HG02885 (cell line): Measurements from ENCODE around the gene LRRC23.
A peak's percentile ranks its signal among the peaks of the same experiment; 100 is the strongest.

Experiments used
- ATAC-seq: cut with Tn5 transposase; IDR thresholded peaks from one replicate; pipeline ENCODE4 v1.9.1; 2021; ENCODE audit warnings: mild to moderate bottlenecking; ENCODE audit not compliant: unreplicated experiment, poor library complexity

Gene LRRC23

DNA sequence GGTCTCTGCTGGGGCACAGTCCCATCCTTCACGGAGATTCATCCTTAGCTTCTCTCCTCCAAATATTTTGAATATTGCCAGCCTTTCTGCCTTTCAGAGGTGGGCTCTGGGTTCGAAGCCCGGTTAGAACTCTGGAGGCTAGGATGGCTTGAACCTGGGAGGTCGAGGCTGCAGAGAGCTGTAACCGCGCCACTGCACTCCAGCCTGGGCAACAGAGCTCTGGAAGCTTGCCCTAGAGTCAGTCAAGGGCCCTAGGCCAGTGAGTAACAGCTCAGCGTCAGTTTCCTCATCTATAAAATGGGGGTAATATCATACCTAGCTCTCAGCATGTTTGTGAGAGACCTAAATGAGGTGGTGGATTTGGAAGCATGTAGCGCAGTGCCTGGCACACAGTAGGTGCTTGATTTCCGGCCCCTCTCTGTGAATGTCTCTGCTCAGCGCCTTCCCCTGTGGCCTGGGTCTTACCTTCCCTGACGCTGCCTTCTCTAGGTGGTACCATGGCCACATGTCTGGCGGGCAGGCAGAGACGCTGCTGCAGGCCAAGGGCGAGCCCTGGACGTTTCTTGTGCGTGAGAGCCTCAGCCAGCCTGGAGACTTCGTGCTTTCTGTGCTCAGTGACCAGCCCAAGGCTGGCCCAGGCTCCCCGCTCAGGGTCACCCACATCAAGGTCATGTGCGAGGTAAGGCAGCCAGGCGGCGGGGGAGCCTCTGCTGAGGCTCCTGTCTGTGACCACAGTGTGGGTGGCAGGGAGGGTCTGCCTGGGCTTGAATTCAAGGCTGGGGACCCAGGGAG, 49.9 kb downstream of the LRRC23 start:
- no peak for ATAC-seq

DNA sequence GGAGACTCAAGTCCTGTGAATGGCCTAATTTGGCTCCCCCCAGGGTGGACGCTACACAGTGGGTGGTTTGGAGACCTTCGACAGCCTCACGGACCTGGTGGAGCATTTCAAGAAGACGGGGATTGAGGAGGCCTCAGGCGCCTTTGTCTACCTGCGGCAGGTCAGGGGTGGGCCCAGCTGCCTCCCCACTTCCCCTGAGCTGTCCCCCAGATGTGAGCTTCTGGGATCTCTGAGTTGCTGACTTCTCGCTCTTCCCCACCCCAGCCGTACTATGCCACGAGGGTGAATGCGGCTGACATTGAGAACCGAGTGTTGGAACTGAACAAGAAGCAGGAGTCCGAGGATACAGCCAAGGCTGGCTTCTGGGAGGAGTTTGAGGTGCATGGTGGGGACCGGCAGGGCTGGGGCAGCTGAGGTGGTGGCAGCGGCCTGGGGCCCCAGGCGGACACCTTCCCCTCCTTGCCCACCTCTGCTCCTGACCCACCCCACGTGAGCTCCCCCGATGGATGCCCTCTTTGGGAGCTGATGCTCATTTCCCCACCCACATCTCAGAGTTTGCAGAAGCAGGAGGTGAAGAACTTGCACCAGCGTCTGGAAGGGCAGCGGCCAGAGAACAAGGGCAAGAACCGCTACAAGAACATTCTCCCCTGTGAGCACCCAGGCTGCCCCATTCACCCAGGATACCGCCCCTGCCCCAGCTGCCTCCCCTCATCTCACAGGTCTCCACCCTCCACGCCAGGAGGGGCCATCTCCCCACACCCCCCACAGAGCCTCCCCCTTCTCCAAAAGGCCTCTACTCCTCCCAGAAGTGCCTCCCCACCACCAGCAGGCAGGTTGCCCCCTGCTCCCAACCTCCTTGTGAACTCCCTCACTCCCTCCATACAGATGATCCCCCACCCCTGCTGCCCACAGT, 50.7 kb downstream of the LRRC23 start:
- no peak for ATAC-seq

GRCh38 chr12:6956021-6956727, 51.6 kb downstream of the LRRC23 start:
- ATAC-seq: no peak

- no peak for ATAC-seq
Observed at GRCh38 chr12:6957151-6957701, 52.6 kb downstream of the LRRC23 start.

GRCh38 chr12:6957741-6958608, 53.4 kb downstream of the LRRC23 start:
- no peak for ATAC-seq

GRCh38 chr12:6958609-6959057, 54.0 kb downstream of the LRRC23 start:
- ATAC-seq: no peak

DNA sequence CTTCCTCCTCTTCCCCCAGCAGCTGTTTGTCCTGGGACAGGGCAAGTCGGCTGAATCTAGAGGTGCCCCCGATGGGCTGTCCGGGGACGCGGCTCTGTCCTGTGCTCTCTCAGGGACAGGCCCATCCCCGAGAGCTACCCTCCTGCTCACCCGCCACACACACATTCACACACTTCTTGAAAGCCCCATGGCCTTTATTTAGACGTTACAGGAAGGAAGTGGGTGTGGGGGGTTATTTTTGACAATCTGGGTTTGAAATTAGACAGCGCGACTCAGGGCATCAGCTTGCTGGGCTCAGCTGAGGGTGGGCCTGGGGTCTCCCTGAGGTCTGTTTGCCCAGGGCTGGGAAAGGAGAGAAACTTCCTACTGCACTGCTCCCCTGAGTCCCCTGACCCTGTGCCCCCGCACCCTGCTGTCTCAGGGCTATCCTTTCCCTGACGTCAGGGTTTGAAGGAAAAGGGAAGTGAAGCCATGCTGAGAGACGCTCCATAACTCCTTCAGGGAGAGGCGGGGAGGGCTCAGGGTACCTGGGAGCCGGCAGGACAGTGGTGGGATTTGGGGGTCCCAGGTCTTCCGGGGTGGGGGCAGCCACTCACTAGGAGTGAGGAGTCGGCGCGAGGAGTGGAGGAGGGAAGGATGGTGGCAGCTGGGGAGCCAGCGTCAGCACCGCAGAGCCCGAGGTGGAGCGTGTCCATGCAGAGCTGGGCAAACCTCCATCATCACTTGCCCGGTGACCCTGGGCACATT, 54.6 kb downstream of the LRRC23 start:
- ATAC-seq: peak; percentile 50

GRCh38 chr12:6959805-6960592, 55.4 kb downstream of the LRRC23 start:
- no peak for ATAC-seq

- no peak for ATAC-seq
Observed at GRCh38 chr12:6960593-6961277, 56.1 kb downstream of the LRRC23 start.

DNA sequence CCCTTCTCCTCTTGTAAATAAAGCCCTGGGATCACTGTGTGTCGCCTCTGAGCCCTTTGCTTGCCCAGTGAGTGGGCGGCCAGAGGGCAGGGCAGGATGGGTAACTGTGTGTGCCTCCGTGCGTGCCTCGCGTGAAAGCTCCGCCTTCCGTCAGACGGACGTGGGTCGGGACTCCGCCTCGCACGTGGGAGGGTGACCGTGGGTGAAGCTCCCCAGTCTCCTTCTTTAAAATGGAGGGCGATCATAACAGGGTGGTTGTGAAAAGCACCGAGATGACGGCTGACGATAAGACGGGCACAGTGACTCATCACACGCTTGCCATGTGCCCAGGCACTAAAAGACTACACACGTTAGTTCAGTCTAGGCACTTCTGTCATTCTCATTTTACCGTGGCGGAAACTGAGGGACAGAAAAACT, 56.7 kb downstream of the LRRC23 start:
- no peak for ATAC-seq

GRCh38 chr12:6961695-6962284, 57.2 kb downstream of the LRRC23 start:
- no peak for ATAC-seq

DNA sequence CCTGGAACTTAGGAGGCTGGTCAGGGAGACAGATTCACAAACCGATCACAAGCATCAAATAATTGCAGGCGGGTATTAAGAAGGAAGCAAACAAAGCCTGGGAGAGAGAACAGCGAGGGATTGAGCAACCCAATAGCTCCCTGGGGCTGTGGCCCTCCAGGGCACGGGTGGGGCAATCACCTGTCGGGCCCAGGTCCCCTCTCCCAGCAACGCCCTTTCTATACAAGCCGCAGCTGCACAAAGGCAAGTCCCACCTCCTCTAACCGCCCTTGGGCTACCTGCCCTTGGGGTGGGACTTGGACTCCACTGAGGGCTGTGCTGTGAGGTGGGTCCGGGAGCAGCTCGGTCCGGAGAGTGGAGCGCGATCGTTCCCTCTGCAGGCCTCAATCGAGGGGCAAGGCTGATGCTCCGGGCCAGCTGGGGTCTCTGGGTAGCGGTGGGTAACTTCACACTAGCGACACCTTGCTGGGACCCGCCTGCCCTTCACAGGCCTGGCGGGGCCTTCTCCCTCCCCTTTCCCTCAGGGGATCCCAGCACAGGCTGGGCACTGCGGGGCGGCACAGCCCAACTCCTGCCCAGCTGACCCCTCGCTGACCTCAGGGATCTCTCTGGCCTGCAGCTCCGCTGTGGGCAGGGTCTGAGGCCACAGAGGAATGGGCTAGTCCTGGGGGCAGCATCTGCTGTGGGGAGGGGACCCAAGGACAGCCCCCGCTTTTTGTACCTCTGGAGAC, 57.8 kb downstream of the LRRC23 start:
- no peak for ATAC-seq

DNA sequence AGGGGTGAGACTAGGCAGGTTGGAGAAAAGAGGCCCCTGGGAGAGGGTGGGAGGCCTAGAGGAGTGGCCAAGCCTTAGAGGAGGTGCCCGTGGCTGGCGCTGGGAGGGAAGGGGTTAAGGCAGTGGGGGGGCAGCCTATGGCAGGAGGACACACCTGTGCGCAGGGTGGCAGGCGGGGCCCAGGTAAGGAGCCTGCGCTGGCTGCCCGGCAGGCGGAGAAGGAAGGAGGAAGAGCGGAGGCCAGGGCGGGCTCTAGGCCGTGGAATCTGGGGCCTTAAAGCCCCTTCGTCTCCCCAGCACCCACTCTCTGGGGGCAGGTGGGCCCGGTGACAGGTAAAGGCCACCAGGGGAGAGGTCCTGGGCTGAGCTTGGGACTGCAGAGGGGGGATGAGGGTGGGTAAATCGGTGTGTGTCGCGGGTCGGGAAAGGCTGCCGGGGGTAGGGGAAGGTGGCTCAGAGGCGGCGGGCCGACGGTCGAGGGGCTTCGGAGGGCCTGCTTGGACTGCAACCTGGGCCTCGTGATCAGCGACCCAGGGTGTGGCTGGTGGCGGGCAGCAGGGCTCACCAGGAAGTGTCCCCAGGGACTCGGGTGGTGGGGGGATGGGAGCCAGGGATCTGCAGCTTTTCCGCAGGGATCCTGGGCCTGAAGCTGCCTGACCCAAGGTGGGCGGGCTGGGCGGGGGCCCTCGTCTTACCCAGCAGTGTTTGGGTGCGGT, 58.6 kb downstream of the LRRC23 start:
- ATAC-seq: no peak
